K562 (cell line): ENCODE measurements around the gene ZNF667.

ENCODE experiments used
- BACH1 ChIP-seq: fragments of 200-800 bp; sonication (Bioruptor generic); IDR thresholded peaks from 2 replicates; pipeline ENCODE4 v1.6.1; 2016; ENCODE audit warnings: missing genetic modification characterization, missing compliant biosample characterization
- CEBPB ChIP-seq: fragments of 450-650 bp; IDR thresholded peaks from 2 replicates; pipeline ENCODE4 v1.6.1; 2016; ENCODE audit warnings: missing genetic modification characterization, missing compliant biosample characterization
- CHD1 ChIP-seq: fragments of 200-600 bp; sonication (generic); IDR thresholded peaks from one replicate; pipeline ENCODE4 v1.6.1; 2012; ENCODE audit warnings: mild to moderate bottlenecking, moderate library complexity, low read length, inconsistent platforms
- EP300 ChIP-seq: IDR thresholded peaks from 2 replicates; pipeline ENCODE4 v1.6.1; 2012; ENCODE audit warnings: low read length, improper control_type of control experiment
- FOXM1 ChIP-seq, 2 experiments: fragments of 450-650 bp in 1 of 2; sonication (generic) in 1 of 2; formaldehyde crosslinking in 1 of 2; IDR thresholded peaks; 2 replicates each; pipeline versions ENCODE4 v1.6.1 to v1.9.0; 2017 to 2022; ENCODE audit warnings: low read depth in 2 of 2, mild to moderate bottlenecking in 2 of 2, missing genetic modification reagents in 1 of 2, moderate library complexity in 1 of 2
- KLF6 ChIP-seq: fragments of 250-450 bp; sonication (Bioruptor Pico); IDR thresholded peaks from 2 replicates; pipeline ENCODE4 v1.4.0; 2020; ENCODE audit warnings: mild to moderate bottlenecking, moderate library complexity, borderline replicate concordance
- SIN3A ChIP-seq, 2 experiments: fragments of 150-350 bp in 1 of 2; IDR thresholded peaks; 2 replicates each; pipeline ENCODE4 v1.6.1; 2011 to 2016; ENCODE audit warnings: borderline replicate concordance in 2 of 2, low read depth in 2 of 2, low read length in 2 of 2, mild to moderate bottlenecking in 2 of 2, moderate library complexity in 2 of 2; ENCODE audit not compliant: control insufficient read depth in 1 of 2
- YY1 ChIP-seq, 3 experiments: IDR thresholded peaks; 2 replicates each; pipeline ENCODE4 v1.6.1; 2011; ENCODE audit warnings: low read length in 2 of 3, mild to moderate bottlenecking in 2 of 3, moderate library complexity in 2 of 3, borderline replicate concordance in 1 of 3, control low read depth in 1 of 3, low read depth in 1 of 3; ENCODE audit not compliant: insufficient read depth in 3 of 3, insufficient replicate concordance in 2 of 3, control insufficient read depth in 1 of 3, insufficient read length in 1 of 3; ENCODE audit errors: extremely low read depth in 1 of 3
- ZBTB2 ChIP-seq: fragments of 450-650 bp; IDR thresholded peaks from 2 replicates; pipeline ENCODE4 v1.6.1; 2016; ENCODE audit warnings: antibody characterized with exemption
- ZKSCAN3 ChIP-seq: fragments of 250-450 bp; sonication (Bioruptor Pico); IDR thresholded peaks from 2 replicates; pipeline ENCODE4 v1.4.0; 2020

- TF ChIP-seq YY1 (IDR thresholded peaks at IDR 0.05; ENCODE audit: borderline replicate concordance in 1 of 3, control insufficient read depth in 1 of 3, extremely low read depth in 1 of 3, insufficient read depth in 3 of 3, insufficient read length in 1 of 3, insufficient replicate concordance in 2 of 3, low read depth in 1 of 3, low read length in 2 of 3) (no peak), SIN3A (IDR thresholded peaks at IDR 0.05; ENCODE audit: borderline replicate concordance in 2 of 2, control insufficient read depth in 1 of 2, low read depth in 2 of 2, low read length in 2 of 2) (no peak), ZBTB2 (no peak), CEBPB (tag) (no peak), KLF6 (CRISPR knock-in tag) (no peak), ZKSCAN3 (no peak), FOXM1 (IDR thresholded peaks at IDR 0.05; ENCODE audit: low read depth) (no peak), FOXM1 (CRISPR knock-in tag; IDR thresholded peaks at IDR 0.05; ENCODE audit: low read depth) (no peak), CHD1 (no peak), BACH1 (tag) (no peak), EP300 (no peak)
Observed at GRCh38 chr19:56400485-56400884, 76.7 kb downstream of the ZNF667 start.
